Measurements from ENCODE around the gene CST5.
"Not testable (repeated sequence)": the region's sequence is repeated elsewhere in the genome, so short reads cannot be mapped to it uniquely, and the experiment has no call there.

CST5 gene

DNA sequence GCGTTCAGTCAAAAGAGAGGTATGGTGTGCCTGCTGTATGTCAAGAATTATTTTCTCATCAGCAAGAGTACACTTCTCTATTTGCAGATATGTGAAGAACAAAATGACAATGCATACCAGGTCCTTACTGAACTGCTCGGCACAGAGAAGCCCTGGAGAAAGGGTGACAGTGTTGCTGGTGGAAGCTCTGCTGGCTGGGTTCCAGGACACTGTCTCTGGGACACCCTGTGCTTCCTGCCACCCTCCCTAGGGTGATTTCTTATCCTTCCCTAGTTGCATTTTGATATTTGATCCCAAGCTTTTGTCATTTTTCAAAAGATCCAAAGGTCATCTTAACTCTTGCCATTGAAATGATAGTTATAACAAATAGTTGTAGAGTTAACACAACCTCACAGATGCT lies 8.3 kb upstream of the CST5 start:
- DNase-seq = no peak

DNA sequence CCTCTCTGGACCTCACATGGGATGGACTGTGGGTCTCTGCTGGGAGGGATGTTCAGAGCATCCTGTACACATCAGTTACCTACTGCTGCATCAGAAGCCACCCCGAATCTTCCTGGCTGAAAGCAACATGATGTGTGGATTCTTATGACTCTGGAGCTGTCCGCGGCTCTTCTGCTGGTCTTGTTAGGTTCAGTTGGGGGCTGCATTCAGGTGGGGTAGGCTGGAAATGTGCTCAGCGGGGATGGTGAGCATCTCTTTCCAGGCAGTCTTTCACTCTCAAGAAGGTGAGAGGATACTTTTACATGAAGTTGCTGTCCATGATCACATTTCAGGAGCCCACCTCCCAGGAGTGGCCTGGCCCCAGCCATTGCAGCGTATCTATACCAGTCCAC lies 5.2 kb upstream of the CST5 start:
- DNase-seq = no peak

DNA sequence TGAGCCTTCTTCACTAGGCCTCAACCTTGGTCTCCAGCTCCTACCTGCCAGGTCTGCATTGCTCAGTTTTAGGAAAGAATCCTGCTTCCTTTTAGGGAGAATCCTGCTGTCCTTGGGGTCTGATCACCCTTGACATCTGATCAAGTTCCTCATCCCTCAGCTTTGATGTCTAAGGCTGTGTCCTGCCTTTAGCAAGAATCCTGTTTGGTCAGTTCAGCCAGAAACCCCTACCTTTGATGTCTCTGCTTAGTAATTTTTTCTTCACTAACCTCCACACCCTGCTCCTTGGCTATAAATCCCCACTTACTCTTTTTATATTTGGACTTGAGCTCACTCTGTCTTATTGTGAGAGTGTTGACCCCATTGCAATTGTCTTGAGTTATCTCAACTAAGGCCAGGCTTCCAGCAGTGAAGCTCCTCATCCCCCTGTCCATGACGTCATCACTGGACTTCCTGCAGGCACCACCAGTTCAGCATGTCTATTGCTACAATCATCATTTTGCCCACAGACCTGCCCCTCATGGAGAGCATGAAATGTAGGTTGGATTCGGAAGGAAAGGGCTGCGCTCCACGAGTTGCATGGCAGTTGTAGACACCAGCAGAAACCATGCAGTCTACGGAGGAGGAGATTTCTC lies 4.7 kb upstream of the CST5 start:
- no peak for DNase-seq

DNA sequence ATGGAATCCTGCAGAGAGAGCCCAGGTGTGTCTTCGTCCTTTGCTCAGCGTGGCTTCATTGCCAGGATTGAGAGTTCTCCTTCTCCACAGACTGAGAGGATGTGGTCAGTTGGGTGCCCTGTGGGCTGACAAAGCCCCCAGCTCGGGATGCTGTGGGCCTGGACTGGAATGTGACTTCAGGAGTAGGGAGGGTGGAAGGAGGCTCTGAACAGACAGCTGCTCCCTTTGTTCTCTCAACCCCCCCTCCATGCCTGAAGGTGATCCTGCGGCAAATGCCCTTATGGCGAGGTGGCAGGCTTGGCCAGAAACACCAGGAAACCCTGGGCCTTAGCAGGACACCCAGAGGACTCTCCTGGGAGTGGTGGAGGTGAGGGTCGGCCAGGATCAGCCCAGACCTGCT lies 1.8 kb upstream of the CST5 start:
- DNase-seq = no peak

DNA sequence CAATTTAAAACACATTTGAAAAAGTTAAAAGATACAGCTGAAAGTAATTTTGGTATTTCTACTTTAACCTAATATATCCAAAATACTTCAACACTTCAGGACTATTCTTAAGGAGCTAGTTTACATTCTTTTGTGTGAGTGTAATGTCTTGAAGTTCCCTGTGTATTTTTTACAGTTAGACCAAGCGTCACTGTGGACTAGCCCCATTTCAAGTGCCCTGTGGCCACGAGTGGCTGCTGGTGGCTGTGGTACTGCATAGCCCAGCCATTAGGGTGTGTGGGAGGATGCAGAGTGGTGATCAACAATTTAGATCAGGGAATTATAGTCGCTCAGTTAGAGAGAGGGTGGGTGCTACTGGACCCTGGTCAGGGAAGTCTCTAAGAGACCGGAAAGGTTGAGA lies 869 bp upstream of the CST5 start:
- no peak for DNase-seq

DNA sequence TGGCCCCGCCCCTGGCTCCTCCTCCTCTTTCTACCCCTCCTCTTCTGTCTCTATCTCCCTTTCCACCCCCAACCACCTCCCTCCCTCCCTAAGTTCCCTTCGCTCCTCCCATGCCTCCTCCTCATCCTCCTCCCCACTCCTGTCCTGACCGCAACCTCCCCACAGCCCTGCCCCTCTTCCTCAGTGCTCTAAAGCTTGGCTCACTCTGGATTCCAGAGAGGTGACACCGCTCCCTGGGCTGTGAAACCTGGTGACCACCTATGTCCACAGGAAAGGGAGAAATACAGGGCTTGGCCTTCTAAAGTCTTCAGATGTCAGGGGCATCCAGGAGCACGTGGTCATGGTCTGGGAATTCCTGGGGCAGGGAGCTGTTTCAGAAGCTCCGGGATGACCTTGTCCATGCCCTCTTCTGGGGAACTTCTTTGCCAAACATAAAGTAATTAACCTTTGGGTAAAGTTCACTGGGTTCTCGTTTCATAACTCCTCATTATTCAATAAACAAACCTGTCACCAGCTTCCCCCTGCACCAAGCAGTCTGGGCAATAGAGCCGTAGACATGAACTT lies 345 bp upstream of the CST5 start:
- DNase-seq = no peak

DNA sequence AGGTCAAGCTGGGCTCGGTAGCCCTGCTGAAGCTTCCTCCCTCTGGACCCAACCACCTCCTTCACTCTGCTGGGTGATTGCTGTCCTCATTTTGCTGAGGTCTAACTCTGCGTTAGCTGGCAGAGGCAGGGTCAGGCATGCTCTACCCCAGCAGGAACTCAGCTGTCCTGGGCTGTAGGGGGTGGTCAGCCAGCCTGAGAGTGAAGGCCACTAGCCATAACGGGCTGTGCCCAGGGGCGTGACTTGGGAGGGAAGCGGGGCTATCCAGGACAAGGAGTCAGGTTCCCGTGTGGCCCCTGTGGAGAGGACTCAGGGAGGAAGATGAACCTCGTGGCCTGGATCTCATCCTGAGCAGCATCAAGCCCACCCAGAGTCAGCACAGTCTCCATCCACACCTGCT lies 761 bp downstream of the CST5 start:
- DNase-seq = no peak

DNA sequence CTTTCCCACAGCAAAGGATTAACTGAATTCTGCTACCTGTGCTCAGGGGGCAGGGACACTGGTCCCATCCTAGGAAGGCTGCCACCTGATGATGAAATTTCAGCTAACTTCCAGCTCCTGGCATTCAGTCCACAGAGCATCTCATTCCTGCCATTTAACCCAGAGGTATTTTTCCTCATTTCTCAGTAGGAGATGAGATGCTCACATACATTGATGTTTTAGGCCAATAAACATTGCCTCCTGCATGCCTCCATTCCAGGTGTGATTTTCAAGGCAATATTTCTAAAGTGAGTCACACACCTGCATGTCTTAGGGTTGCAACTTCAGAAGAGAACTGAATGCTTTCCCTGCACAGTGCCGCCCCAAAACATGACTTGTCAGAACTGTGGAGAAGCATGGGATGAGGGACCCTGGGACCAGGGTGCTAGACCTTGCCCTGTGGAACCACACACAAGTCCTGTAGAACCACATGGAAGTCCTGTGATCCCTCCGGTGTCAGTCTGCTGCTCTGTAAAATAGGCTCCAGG lies 1.5 kb downstream of the CST5 start:
- DNase-seq = not testable (repeated sequence)

DNA sequence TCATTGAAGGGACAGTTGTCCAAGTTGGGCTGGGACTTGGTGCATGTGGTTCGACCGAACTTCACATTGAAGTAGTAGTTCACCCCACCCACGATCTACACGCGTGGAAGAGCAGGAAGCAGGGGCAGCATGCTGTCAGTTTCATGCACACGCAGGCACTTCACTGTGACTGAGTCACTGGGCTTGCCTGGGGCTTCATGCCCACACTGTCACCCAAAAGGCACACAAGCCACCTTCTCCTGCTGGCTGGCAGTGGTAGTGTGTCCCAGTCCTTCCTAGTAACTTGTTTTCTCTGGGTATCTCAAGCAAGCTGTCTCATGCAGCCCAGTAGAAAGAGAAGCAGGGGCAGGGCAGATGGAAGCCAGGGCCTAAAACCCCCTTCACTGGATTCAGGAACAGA lies 2.0 kb downstream of the CST5 start:
- no peak for DNase-seq

DNA sequence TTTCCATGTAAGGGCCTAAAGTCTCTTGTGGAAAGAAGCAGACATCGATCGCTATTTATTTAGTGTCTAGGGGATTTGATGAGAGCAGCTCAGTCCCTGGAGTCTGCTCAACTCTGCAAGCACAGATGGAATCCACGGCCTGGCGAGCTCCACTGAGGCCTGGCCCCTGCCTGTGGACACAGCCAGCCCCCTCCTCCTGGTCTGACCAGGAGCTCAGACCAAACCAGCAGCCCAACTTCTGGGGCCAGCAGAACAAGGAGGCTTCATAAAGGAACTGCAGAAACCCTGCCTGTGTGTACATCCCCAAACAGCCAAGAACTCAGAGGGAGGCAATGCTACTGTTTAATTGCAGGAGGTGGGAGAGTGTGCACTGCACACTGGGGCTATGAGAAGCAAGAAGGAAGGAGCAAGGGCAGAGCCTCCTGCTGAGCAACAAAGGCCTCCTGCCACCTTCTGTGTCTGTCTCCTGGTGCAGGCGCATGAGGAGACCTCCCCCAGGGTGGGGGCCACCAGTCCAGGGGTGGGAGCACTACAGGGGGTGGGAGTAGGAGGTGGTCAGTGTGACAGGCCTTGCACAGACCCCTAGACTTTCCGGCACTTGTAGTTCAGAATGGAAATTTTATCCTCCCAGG lies 3.8 kb downstream of the CST5 start:
- DNase-seq = no peak

DNA sequence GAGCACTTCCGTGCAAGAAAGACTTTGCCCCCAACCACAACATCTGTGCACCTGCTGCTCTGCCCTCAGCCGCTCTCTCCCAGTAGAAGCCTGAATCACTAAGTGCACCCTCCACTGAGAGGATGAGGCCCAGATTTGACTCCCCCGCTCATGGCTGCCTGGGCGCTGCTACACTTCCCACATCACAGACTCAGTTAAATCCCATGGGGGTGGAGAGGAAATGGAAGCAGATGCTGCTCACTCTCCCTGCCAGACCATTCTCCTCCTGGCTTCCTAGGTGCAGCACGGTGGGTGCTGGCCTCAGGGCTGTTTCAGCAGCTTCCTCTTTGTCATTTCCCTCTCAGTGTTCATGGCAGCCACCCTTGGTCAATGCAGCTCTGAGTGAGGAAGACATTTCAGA lies 4.8 kb downstream of the CST5 start:
- no peak for DNase-seq

DNA sequence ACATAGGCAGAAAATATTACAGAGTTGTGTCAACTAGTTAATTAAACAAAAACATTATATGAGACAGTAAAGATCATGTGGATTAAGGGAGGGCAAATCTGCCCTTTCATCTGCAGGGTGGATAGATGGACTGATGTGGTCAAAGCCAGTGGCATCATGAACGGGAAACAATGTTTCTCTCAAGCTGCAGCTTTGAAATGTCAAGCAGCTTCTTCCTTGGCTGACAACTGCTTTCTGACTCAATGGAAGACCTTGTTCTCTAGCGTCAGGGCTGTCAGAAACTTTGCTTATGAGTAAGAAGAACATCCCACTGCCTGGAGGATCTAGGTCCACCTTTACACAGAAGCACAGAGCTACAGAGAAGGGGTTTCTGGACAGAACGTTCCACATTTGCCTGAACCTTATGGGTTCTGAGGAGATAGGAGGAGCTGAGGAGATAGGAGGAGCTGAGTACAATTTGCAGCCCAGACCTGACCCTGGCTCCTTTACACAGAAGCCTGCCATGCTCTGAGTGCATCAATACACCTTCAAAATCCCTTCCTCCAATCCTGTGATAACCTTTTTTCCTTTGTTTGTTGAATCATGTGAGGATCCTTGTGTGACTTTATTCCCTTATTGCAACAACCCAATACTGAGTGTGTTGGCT lies 6.1 kb downstream of the CST5 start:
- no peak for DNase-seq

DNA sequence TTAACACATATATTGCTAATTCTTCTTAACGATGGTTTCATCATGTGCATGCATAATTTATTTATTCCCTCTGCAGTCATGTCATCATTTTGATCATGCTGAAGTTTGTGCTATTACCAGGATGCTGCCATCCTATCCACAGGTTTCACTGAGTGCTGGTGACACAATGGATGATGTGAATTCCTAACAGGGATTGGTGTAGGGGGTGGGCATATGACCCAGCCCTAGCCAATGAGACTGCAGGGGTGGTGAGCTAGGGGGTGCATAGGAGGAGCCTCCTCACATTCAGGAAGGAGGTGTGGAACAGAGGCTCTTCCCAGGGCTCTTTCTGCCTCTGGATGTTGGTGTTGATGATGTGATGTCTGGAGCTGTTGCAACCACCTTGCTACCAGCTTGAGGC lies 7.5 kb downstream of the CST5 start:
- DNase-seq = no peak

DNA sequence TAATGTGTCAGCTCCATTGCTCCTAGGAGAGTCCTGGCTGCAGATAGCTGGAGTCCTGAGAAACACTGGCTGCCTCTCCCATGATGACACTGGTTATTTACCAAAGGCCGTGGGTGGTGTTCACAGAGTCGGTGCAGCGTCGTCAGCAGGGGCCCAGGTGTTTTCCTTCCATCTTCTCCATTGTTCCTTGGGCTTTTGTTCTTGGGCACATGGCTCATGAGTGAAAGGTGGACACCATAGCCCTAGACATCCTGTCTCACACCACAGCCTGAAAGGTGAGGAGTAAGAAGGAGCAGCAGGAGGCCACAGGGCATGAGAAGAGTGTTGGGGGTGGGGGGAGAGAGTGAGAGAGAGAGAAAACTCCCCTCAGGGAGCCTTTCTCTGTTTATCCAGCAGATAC lies 9.1 kb downstream of the CST5 start:
- no peak for DNase-seq

DNA sequence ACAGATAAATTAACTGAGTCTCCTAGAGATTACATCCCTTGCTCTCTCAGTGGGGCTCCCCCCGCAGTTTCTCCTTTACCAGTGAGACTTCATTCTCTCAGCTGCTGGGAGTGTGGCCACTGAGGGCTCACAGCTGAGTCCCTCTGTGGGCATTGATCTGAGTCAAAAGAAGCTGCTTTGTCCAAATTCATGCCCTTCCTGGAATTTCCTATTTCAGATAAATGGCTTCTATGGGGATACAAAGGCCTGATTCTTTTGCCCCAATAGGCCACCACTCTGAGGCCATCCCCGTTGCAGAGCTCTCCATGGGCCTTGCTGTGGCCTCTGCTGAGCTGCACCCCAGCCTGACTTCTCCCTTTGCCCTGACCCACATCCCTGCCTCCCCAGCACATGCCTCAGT lies 10.0 kb downstream of the CST5 start:
- DNase-seq = no peak

DNA sequence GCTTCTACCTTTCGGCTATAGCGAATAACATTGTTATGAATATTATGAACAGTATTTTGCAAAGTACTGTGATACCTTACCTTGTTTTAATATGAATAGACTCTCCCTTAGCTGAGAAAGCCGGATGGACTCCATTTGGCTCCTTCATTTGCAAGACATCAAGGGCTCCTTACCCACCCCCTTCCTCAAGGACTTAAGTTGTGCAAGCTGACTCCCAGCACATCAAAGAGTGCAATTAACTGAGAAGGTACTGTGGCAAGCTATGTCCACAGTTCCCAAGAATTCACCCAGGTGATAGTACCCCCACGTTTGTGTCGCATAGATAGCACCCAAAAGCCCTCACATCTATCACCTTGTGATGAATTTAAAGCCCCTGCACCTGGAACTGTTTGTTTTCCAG lies 11.2 kb downstream of the CST5 start:
- no peak for DNase-seq

DNA sequence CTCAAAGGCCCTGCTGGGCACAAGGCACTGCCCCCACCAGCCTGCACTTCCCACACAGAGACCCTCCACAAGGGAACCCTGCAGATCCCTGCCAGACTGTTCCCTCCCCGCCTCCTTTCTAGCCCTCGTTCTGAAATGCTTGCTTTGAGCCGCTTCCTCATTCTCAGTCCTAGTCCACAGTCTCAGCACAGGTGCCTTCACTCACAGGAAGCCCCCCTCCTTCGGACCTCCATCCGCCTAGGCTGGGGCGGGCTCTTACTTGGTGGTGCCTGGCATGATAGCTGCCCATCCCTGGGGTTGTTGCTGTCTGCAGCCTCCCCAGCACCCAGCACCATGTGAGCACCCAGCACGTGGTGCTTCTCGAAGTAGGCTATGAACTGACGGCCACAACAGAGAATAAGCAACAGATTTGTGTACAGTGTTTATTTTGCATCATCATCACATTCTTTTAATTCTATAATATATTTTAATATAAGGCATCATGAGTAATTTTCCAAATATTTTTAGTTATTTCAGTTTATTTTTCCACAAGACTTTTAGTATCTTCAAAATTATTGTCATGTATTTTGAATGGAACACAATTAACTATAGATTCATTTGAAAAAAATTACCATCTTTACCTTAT lies 12.3 kb downstream of the CST5 start:
- no peak for DNase-seq

DNA sequence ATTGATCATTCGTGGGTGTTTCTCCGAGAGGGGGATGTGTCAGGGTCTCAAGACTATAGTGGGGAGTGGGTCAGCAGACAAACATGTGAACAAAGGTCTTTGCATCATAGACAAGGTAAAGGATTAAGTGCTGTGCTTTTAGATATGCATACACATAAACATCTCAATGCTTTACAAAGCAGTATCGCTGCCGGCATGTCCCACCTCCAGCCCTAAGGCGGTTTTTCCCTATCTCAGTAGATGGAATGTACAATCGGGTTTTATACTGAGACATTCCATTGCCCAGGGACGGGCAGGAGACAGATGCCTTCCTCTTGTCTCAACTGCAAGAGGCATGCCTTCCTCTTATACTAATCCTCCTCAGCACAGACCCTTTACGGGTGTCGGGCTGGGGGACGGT lies 18.8 kb downstream of the CST5 start:
- not testable (repeated sequence) for DNase-seq

DNA sequence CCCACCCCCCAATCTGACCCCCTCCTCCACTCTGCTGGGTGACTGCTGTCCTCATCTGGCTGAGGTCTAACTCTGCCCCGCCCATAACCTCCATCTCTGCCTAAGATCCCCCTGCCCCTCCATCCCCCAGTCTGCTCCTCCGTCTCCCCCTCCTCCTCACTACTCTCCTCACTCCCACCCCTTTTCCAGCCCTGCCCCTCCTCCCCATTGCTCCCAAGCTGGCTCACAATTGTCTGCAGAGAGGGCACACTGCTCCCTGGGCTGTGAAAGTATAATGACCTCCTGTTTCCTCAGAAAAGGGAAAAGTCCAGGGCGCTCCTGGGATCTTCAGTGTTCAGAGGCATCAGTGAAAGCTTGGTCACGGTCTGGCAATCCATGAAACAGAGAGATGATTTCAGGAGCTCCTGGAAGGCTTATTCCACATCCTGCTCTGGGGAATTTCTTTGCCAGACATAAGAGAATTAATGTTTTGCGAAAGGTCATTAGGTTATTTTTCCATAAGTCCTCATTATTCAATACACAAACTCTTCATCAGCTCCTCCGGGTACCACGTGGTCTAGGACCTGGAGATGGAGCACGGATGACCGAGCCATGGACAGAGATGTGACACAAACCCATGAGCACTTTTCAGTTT lies 21.5 kb downstream of the CST5 start:
- DNase-seq = no peak

DNA sequence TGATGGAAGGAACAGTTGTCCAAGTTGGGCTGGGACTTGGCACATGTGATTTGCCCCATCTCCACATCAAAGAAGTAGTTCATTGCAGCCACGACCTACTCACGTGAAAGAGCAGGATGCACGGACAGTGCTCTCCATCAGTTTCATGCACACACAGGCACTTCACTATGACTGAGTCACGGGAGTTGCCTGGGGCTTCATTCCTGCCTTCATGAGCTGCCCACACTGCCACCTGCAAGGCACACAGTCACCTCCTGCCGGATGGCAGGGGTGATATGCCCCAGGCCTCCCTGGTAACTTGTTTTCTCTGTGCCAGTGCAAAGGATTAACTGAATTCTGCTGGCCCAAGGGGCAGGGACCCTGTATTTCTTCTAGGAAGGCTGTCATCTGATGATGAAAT lies 22.8 kb downstream of the CST5 start:
- no peak for DNase-seq

DNA sequence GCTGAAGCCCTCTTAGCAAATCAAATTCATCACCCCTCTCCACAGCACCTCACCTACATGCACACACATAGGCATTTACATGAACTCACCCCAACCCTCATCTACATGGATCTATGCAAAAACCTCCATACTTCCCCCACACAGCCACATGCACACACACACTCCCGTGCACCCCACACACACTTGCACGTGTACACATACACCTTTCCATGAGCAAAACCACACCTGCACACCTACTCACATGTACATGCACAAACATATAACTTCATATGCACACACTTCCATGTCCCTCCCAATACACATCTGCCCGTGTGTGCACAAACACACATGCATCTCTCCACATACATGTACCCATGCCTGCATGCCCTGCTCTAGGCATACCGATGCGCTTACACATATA lies 23.3 kb downstream of the CST5 start:
- no peak for DNase-seq

DNA sequence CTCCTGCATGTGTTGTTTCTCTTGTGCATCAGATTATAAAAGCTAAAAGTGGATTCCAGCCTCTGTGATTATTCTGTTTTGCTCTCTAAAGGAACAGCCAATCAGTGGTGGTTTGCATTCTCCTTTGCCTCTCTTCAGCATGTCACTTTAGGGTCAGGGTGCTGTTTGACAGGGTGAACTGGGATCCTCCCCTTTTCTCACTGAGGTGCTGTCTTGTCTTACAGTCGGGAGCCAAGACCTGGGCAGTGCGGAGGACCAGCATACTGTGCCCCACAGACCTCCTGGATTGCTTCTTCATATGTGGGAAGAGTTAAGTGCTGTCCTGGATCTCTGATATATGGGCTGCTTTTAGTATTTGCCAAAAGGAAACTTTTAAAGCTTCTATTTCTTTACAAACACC lies 37.9 kb downstream of the CST5 start:
- no peak for DNase-seq

DNA sequence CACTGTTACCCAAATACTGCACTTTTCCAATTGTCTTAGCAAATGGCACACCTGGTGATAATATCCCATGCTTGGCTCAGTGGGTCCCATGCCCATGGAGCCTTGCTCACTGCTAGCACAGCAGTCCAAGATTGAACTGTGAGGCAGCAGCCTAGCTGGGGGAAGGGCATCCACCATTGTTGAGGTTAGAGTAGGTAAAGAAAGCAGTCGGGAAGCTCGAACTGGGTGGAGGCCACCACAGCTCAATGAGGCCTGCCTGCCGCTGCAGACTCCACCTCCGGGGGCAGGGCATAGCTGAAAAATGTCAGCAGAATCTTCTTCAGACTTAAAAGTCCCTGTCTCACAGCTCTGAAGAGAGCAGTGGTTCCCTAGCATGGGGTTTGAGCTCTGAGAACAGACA lies 43.8 kb downstream of the CST5 start:
- no peak for DNase-seq

Data from NCI-H1092 (cell line).